Nephron progenitor cell (in vitro differentiated cells): ENCODE measurements around the gene ACER1.

ENCODE experiments used
- DNase-seq: peaks from one replicate; pipeline ENCODE4 v3.0.0; 2021
- H3K27ac Mint-ChIP-seq: 2 replicates; pipeline ENCODE4 v1.8.0; 2021; ENCODE audit warnings: mild to moderate bottlenecking, moderate library complexity, mixed read lengths
- H3K27me3 Mint-ChIP-seq: 2 replicates; pipeline ENCODE4 v1.8.0; 2021; ENCODE audit warnings: mild to moderate bottlenecking, low read depth, mixed read lengths; ENCODE audit not compliant: poor library complexity
- H3K36me3 Mint-ChIP-seq: 2 replicates; pipeline ENCODE4 v1.8.0; 2021; ENCODE audit warnings: low read depth, mixed read lengths
- H3K4me1 Mint-ChIP-seq: 2 replicates; pipeline ENCODE4 v1.8.0; 2021; ENCODE audit warnings: mixed read lengths
- H3K4me3 Mint-ChIP-seq: 2 replicates; pipeline ENCODE4 v1.8.0; 2021; ENCODE audit warnings: mild to moderate bottlenecking, moderate library complexity, mixed read lengths
- H3K9me3 Mint-ChIP-seq: 2 replicates; pipeline ENCODE4 v1.8.0; 2021; ENCODE audit warnings: mild to moderate bottlenecking, moderate library complexity, mixed read lengths
- TF ChIP-seq, protein P1 (sequence below): fragments of 200-600 bp; sonication (generic); IDR thresholded peaks from 2 replicates; pipeline ENCODE4 v1.5.0; 2021; ENCODE audit warnings: antibody characterized with exemption

ACER1 gene

DNA sequence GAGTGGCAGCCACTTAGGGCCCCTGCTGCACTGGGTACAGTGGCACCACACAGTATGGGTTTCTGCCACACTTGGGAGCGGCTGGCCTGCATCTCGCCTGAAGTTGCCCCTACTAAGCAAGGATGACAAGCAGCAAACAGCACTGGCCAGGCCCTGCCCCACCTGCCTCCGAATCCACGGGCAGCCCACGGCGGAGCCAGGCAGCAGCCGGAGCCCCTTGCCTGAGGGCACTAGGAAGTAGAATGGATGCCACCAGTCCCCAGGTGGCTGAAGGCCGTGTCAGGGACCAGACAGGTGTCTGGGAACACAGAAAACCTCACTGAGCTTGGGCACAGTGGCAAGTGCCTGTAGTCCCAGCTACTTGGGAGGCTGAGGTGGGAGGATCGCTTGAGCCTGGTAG lies 73.0 kb downstream of the ACER1 start:
- no peak overlapping the region for H3K4me3 Mint-ChIP-seq
- no peaks in the 10 kb centered on the region for H3K9me3 Mint-ChIP-seq
- H3K36me3 Mint-ChIP-seq = peaks cover 57% of the 10 kb centered on the region
- TF ChIP-seq, protein P1, sequence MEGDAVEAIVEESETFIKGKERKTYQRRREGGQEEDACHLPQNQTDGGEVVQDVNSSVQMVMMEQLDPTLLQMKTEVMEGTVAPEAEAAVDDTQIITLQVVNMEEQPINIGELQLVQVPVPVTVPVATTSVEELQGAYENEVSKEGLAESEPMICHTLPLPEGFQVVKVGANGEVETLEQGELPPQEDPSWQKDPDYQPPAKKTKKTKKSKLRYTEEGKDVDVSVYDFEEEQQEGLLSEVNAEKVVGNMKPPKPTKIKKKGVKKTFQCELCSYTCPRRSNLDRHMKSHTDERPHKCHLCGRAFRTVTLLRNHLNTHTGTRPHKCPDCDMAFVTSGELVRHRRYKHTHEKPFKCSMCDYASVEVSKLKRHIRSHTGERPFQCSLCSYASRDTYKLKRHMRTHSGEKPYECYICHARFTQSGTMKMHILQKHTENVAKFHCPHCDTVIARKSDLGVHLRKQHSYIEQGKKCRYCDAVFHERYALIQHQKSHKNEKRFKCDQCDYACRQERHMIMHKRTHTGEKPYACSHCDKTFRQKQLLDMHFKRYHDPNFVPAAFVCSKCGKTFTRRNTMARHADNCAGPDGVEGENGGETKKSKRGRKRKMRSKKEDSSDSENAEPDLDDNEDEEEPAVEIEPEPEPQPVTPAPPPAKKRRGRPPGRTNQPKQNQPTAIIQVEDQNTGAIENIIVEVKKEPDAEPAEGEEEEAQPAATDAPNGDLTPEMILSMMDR = no peak
- H3K4me1 Mint-ChIP-seq = peaks cover 39% of the 10 kb centered on the region
- DNase-seq = no peak
- no peak overlapping the region for H3K27ac Mint-ChIP-seq
- H3K27me3 Mint-ChIP-seq = peaks cover 4% of the 10 kb centered on the region

DNA sequence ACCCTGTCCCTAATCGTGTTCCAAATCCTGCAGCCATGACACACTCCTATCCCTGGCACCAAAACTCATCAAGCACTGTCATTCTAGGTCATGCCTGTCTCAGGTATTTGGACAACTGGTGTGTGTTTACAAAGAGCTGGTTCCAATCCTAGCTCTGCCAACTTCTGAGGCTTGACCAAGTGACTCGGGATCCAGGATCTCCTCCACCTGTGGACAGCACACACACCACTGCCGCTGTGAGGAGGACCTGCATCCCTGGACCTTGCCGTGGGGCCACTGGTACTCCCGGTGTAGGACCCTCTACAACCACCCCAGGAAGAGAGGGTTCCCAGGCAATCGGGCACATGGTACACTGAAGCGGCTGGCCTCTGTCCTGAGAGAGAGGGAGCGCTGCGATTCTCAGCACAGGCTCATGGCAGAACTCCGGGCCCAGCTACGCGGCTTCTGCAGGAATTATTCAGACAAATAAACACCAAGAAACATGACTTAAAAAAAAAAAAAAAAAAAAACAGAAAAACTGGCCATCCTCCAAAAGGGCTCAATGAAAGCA lies 74.0 kb downstream of the ACER1 start:
- Mint-ChIP-seq H3K4me1 (peaks cover 35% of the 10 kb centered on the region), H3K27ac (no peak overlapping the region), H3K4me3 (no peak overlapping the region), H3K27me3 (peaks cover 4% of the 10 kb centered on the region), H3K9me3 (no peaks in the 10 kb centered on the region), H3K36me3 (peaks cover 57% of the 10 kb centered on the region)
- DNase-seq = no peak
- TF ChIP-seq, protein P1 = no peak

DNA sequence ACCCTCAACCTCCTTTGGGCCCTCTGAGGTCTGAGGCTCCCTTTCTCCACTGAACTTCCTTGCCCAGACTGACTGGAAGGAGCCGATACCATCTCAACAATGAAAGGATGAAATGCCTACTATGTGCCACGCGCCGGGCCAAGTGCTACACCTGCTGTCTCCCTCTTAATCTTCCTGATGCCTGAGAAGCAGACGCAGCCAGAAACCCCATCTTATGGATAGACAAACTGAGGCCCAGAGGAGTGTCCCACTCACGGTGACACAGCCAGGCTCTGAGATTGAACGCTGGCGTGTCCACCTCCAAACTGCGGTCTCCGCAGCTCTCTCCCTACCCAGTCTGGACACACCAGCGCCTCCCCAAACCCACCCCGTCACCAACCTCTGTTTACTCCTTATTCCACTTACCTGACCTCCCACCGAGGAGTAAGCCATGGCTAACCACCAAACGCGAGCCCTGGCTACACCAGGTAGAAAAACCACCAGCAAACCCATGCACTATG lies 74.5 kb downstream of the ACER1 start:
- TF ChIP-seq, protein P1 = no peak
- Mint-ChIP-seq H3K27ac (no peak overlapping the region), H3K4me3 (no peak overlapping the region), H3K9me3 (no peaks in the 10 kb centered on the region), H3K36me3 (peaks cover 59% of the 10 kb centered on the region), H3K27me3 (peaks cover 4% of the 10 kb centered on the region), H3K4me1 (peaks cover 34% of the 10 kb centered on the region)
- no peak for DNase-seq
